NCI-H226 (cell line): ENCODE results near the gene PTPRN2.
"Not testable (repeated sequence)": the region's sequence is repeated elsewhere in the genome, so short reads cannot be mapped to it uniquely, and the experiment has no call there.

Source experiments
- DNase-seq: peaks from one replicate; pipeline ENCODE4 v3.0.0-alpha.2; 2015

The PTPRN2 gene

GRCh38 chr7:157927313-157927925 lies 660.2 kb downstream of the PTPRN2 start:
- DNase-seq, result no peak

DNA sequence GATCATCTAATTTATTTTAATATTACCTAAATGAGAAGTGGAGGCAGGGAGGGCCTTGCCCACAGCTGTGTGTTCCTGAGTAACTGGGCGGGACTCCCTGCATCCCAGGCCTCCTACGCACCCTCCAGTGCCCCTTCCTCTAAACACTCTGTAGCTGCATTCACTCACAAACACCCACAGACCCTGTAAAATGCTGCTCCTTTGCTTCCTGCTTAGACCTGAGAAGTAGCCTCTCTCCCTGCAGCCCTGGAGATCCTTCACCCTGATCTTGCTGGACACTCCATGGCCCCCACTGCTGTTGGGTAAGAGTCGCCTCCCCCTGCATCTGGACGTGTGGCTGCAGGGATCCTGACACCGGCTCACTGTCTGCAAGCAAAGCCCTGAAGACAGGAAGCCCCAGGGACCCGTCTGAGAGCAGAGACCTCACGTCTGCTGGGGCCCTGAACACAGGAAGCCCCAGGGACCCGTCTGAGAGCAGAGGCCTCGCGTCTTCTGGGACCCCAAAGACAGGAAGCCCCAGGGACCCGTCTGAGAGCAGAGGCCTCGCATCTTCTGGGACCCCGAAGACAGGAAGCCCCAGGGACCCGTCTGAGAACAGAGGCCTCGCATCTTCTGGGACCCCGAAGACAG lies 661.0 kb downstream of the PTPRN2 start:
- DNase-seq, result no peak

DNA sequence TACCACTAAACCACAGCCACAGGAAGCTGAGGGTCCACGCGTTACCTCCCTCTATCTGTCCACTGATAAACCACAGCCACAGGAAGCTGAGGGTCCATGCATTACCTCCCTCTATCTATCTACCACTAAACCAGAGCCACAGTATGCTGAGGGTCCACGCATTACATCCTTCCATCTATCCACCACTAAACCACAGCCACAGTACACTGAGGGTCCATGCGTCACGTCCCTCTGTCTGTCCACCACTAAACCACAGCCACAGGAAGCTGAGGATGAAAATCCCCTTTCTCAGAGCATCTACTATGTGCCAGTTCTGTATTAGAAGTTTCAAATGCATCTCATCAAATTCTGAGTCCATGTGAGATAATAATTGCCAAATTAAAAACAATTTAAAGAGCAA lies 661.5 kb downstream of the PTPRN2 start:
- DNase-seq, result no peak

DNA sequence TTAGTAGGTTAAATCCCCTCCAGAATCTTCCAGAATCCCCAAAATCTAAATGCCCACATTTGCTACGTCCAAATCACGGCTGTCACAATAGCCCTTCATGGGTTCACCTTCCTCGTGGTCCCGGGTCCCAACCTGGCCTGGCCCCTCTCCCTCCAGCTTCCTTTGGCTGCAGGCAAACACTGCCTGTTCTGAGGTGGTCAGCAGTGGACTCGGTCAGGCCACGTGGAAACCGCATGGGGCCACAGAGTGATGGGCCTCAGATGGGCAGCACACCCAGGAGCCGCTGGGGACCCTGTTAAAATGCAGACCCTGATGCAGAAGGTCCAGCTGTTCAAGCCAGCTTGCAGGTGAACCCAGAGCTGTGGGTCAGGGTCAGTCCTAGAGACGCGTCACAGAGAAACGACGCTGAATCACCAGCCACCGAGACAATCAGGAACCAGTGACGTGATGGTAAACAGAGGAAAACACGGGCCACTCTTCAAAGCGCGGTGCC lies 662.2 kb downstream of the PTPRN2 start:
- DNase-seq, result no peak

DNA sequence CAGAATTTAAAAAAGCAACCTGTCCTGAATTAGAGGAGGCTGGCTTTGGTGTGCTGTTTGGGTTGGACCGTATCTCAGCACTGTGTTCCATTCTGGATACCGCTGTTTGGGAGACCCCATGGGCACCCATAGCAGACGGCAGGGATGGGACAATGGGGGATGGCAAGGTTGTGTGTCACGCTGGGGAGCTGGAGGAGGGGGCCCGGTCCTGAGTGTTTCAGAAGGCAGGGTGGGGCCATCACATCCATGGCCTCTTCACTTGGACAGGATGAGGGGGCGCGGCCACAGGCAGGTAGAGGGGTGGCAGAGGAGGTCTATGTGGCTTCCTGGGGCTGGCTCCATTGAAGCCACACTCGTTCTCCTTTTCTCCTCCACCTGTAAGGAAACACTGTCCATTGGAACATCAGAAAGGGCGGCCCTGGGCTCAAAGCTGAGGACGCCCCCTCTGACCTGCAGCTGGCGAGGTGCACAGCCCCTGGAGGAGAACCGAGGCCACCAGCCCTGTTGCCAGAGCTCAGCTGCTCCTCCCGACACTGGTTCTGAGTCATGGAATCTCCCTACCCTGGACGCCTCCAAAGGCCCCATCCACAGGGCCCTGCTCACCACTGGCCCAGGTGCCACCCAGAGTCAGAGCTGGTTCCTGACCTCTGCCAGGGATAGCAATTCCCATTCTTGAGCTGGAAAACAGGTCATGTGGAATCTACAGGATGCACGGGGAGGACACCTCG lies 663.6 kb downstream of the PTPRN2 start:
- no peak for DNase-seq

- no peak for DNase-seq
These were observed 665.0 kb downstream of the PTPRN2 start for GRCh38 chr7:157922576-157922975.

DNA sequence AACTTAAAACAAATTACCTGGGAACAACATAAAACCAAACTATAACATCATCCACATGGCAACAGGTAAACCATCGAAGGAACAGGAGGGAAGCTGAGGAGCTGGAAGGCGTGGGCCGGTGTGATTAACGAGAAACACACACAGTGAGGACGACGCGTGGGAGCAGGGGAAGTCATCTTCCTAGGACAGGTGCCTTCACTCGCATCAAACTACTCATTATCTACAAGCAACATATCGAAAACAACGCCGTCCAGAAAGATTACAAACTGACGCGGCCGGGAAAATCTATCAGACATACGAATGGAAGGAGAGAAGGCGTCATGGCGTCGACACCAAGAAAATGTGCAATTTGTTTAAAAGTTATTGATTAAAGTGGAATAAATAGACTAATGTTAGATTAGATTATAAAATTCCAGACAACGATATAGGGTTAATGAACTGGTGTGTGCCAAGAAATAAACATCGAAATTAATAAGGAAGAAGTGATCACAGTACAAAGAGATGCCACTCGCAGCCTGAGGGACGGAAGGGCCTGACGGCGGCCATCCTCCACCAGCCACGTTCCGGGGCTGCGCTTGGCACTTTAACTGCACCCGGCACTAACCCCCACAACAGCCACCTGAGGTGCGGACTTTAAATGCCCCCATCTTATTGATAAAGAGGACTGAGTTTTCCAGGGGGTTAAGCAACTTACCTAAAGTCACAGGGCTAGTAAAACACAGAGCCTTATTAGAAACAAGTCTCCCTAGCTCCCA lies 669.1 kb downstream of the PTPRN2 start:
- DNase-seq, result no peak

GRCh38 chr7:157916946-157917640 lies 670.5 kb downstream of the PTPRN2 start:
- no peak for DNase-seq

DNA sequence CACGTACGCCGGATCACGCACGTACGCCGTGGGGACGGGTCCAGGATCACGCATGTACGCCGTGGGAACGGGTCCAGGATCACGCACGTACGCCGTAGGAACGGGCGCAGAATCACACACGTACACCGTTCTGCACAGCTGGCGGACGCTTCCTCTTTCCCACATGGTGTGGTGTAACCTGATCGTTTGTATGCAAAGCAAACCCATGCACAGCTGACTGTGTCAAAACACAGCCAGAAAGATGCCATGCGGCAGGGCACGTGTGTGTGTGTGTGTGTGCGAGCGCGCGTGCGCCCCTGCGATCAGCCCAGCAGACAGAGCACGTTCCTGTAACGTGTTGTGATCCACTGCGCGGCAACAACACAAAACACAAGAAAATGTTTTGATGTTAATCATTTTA lies 677.2 kb downstream of the PTPRN2 start:
- no peak for DNase-seq

DNA sequence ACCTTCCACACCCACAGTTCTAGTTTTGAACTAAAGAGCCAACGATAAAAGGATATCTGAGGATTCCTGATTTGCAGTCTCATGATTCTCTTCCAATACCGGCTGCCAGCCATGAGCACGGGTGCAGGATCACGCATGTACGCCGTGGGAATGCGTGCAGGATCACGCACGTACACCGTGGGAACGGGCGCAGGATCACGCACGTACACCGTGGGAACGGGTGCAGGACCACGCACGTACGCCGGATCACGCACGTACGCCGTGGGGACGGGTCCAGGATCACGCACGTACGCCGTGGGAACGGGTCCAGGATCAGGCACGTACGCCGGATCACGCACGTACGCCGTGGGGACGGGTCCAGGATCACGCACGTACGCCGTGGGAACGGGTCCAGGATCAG lies 677.6 kb downstream of the PTPRN2 start:
- not testable (repeated sequence) for DNase-seq

DNA sequence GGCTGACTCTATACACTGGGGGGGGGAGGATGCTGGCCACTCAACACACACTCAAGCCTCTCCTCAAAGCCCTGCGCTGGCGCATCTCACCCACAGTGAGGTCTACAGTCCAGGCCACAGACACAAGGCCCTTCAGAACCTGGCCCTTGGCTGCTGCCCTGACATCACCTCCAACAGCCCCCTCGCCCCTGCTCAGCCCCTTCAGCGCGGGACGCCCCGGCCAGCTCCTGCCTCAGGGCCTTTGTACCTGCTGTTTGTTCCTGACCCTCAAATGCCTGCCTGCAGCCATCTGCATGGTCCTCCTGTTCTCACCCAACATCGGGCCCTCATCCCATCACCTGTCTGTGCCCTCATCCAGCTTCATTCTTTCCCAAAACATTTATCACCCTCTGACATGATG lies 678.3 kb downstream of the PTPRN2 start:
- no peak for DNase-seq

DNA sequence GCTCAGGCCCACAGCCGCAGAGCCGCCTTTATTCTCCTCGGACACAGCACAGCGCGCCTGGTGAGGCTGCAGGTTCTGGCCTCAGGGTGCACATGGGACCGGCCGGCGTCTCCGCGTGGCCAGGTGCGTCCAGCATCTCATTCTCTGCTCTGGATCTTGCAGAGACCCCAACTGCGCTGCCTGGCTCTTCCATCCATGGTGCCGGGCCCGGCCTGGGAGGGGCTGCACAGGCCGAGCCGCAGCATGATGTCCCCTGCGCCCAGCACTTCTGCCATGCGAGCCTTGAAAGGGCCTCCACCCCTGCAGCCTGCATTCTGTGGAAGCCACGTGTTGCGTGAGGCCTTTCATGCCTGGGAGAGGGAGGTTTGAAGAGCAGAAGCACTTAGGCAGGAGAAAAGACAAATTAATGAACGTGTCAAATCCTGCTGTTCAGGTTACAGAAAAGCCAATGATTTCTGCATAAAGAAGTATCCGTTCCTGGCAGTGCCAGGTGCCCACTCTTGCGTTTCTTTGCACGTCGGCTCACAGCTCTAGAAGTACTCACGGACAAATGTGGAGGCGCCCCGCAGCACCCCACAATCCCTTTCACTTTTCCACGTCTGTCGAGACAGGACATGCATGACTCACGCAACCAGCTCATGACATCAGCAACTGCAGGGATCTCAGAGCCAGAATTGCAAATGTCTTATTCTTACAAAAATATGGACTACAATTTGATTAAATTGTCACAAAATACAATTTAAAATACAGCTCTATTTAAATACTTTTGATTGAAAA lies 679.4 kb downstream of the PTPRN2 start:
- DNase-seq, result no peak

- no peak for DNase-seq
These were observed 680.5 kb downstream of the PTPRN2 start for GRCh38 chr7:157907091-157907490.

DNA sequence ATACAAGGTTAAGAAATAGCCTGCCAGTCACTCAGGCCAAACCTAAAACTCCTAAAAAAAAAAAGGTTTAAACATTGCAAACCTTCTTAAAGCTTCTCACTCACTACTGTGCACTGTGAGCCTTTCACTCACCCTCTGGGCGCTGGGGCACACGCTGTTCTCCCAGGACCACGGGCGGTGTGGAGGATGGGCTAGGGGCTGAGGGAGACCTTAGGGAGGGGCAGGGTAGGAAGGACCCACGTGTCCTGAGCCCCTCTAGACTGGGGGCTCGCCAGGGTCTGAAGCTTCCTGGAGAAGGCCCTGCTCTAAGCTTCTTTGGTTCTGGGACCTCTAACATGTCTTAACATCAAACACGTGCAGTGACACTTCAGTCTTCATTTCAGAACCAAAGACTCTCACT lies 681.0 kb downstream of the PTPRN2 start:
- DNase-seq, result no peak

GRCh38 chr7:157905651-157906461 lies 681.8 kb downstream of the PTPRN2 start:
- no peak for DNase-seq

DNA sequence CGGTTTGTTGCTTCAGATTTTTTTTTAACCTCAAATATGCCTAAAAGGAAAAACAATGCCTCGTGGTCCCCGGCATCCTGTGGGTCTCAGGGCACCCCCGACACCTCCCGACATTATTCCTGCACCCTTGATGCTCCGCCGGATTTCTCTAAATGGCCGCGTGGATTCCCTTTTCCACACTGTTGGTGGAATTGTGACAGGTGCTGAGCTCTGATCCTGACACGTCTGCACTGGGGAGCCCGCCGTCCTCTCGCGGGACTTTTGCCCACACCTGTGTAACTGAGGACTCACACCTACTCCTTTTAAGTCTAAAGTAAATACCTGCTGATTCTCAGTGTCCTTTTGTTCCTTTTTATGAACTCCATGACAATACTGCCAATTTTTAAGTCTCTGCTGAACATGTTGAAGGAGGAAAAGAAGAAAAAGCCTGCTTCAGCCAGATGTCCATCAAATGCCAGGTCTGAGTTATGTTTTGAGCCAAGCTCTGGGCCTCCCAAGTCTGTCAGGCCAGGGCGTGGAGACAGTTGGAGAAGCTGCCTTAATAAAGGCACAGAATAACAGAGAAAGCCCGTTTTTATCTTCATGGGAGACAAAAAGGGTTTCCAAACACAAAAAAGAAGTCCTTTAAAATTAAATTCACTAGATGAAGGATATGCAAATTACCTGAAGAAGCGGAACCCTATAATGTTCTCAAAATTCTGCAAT lies 682.6 kb downstream of the PTPRN2 start:
- no peak for DNase-seq

- no peak for DNase-seq
These were observed 683.3 kb downstream of the PTPRN2 start for GRCh38 chr7:157904211-157904865.

GRCh38 chr7:157903710-157904109 lies 683.9 kb downstream of the PTPRN2 start:
- DNase-seq, result no peak

DNA sequence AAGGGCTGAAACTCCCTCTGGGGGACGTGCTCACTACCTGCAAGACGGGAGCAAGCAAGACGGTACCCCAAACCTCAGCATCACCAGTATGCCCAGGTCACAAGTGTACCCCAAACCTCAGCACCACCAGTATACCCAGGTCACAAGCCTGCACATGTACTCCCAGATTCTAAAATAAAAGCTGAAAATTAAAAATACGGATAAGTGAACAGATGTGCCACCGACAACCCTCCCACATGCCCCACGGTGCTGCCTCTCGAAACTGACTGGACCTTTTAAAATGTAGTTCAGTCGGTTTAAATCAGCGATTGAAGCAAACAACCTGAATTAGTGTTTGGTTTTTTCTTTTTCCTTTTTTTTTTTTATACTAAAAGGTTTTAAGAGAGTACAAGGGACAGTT lies 684.3 kb downstream of the PTPRN2 start:
- no peak for DNase-seq
